ENCODE measurements around the gene SPAG9.

SPAG9 gene

GRCh38 chr17:51135956-51136355, 15.3 kb upstream of the SPAG9 start (continued):
- TF ChIP-seq ZBTB10 (tag by site-specific recombination; IDR thresholded peaks at IDR 0.05) = no peak
- no peak for TF ChIP-seq ZFP69B (tag by site-specific recombination; IDR thresholded peaks at IDR 0.05)
- TF ChIP-seq ZNF23 (tag by site-specific recombination; IDR thresholded peaks at IDR 0.05; ENCODE audit: borderline replicate concordance) = no peak
- no peak for TF ChIP-seq ZNF658 (tag by site-specific recombination; IDR thresholded peaks at IDR 0.05)
- no peak for TF ChIP-seq ELK4 (IDR thresholded peaks at IDR 0.05; ENCODE audit: borderline replicate concordance, low read depth, low read length)
- no peak for TF ChIP-seq ZBTB7A (tag by site-specific recombination; IDR thresholded peaks at IDR 0.05; ENCODE audit: low read depth)

- TF ChIP-seq ZNF701 (tag by site-specific recombination; IDR thresholded peaks at IDR 0.05) = no peak
- TF ChIP-seq ZNF16 (tag by site-specific recombination; IDR thresholded peaks at IDR 0.05; ENCODE audit: low read depth) = no peak
- no peak for TF ChIP-seq ZBTB44 (tag by site-specific recombination; IDR thresholded peaks at IDR 0.05)
- no peak for TF ChIP-seq ZNF239 (tag by site-specific recombination; IDR thresholded peaks at IDR 0.05)
- no peak for TF ChIP-seq ZNF423 (tag by site-specific recombination; IDR thresholded peaks at IDR 0.05)
- ChIA-PET POLR2A (interaction anchor here (1.3 kb wide), 1 partner anchor 13 kb away, joined by 3 read pairs; the partner anchor contains the start of gene SPAG9), CTCF (no interaction called here)
- Histone ChIP-seq H3K4me1 (ENCODE audit: control insufficient read depth, insufficient read depth, low read length) (no peaks in the 10 kb centered on the region), H3K27ac (ENCODE audit: extremely low read depth, low read depth, low read length) (no peak overlapping the region), H3K4me3 (ENCODE audit: low read depth, low read length) (no peak overlapping the region), H3K36me3 (ENCODE audit: control insufficient read depth in 2 of 2, insufficient read depth in 1 of 2, low read length in 2 of 2) (no peaks in the 10 kb centered on the region), H3K9me3 (ENCODE audit: control insufficient read depth, insufficient read depth, low read depth, low read length) (no peaks in the 10 kb centered on the region)
Observed at GRCh38 chr17:51133365-51133764, 12.7 kb upstream of the SPAG9 start.

- ChIA-PET CTCF (interaction anchor here (0.8 kb wide), 1 partner anchor 14 kb away, joined by 3 read pairs; no protein-coding TSS in a partner anchor), POLR2A (interaction anchor here (1.3 kb wide), 1 partner anchor 13 kb away, joined by 3 read pairs; the partner anchor contains the start of gene SPAG9)
- no peak overlapping the region for H3K4me3 ChIP-seq (ENCODE audit: low read depth, low read length)
- TF ChIP-seq ZNF791 (tag by site-specific recombination; IDR thresholded peaks at IDR 0.05) (no peak), PRDM10 (tag by site-specific recombination; IDR thresholded peaks at IDR 0.05) (peak; percentile 14; the same call in 1 of the 2 replicates), HOXC10 (CRISPR knock-in tag; IDR thresholded peaks at IDR 0.05) (no peak), ZBTB8A (tag by site-specific recombination; IDR thresholded peaks at IDR 0.05) (no peak), ZNF18 (tag by site-specific recombination; IDR thresholded peaks at IDR 0.05) (no peak), ZNF133 (tag by site-specific recombination; IDR thresholded peaks at IDR 0.05) (no peak), ZNF292 (tag by site-specific recombination; IDR thresholded peaks at IDR 0.05; ENCODE audit: borderline replicate concordance, low read depth) (no peak)
- H3K36me3 ChIP-seq (ENCODE audit: control insufficient read depth in 2 of 2, insufficient read depth in 1 of 2, low read length in 2 of 2) = no peaks in the 10 kb centered on the region
- H3K27ac ChIP-seq (ENCODE audit: extremely low read depth, low read depth, low read length) = no peak overlapping the region
- H3K9me3 ChIP-seq (ENCODE audit: control insufficient read depth, insufficient read depth, low read depth, low read length) = no peaks in the 10 kb centered on the region
- no peaks in the 10 kb centered on the region for H3K4me1 ChIP-seq (ENCODE audit: control insufficient read depth, insufficient read depth, low read length)
Observed at GRCh38 chr17:51132964-51133319, 12.3 kb upstream of the SPAG9 start.
